H9 (cell line): ENCODE results near the gene UBE2L3. TPM values are rescaled to one million over a fixed set of nuclear protein-coding genes. Genes with fewer than 3 reads are reported as not detected.

Experiments
- DNase-seq: peaks from one replicate; pipeline ENCODE4 v3.0.0-alpha.2; 2017
- H2AFZ ChIP-seq: one replicate; pipeline ENCODE4 v1.6.1; 2013; ENCODE audit warnings: mild to moderate bottlenecking, low read length, control low read depth, moderate library complexity
- H2AK5ac ChIP-seq: 2 replicates; pipeline ENCODE4 v1.6.1; 2013; ENCODE audit warnings: low read length, control low read depth, mixed read lengths; ENCODE audit not compliant: insufficient read length
- H2BK120ac ChIP-seq: one replicate; pipeline ENCODE4 v1.6.1; 2013; ENCODE audit warnings: low read depth, mild to moderate bottlenecking, low read length, control low read depth, inconsistent platforms; ENCODE audit not compliant: poor library complexity, severe bottlenecking
- H2BK12ac ChIP-seq: 2 replicates; pipeline ENCODE4 v1.6.1; 2013; ENCODE audit warnings: low read length, control low read depth, mixed read lengths, low read depth; ENCODE audit not compliant: insufficient read length
- H2BK15ac ChIP-seq: 2 replicates; pipeline ENCODE4 v1.6.1; 2013; ENCODE audit warnings: low read depth, low read length, control low read depth
- H2BK20ac ChIP-seq: one replicate; pipeline ENCODE4 v1.6.1; 2013; ENCODE audit warnings: low read depth, mild to moderate bottlenecking, low read length, control low read depth, inconsistent platforms; ENCODE audit not compliant: poor library complexity, severe bottlenecking
- H2BK5ac ChIP-seq: 2 replicates; pipeline ENCODE4 v1.6.1; 2013; ENCODE audit warnings: low read length, control low read depth, mixed read lengths; ENCODE audit not compliant: insufficient read length
- H3K14ac ChIP-seq: 2 replicates; pipeline ENCODE4 v1.6.1; 2013; ENCODE audit warnings: low read length, control low read depth; ENCODE audit not compliant: insufficient read depth
- H3K18ac ChIP-seq: 2 replicates; pipeline ENCODE4 v1.6.1; 2013; ENCODE audit warnings: low read depth, mild to moderate bottlenecking, mixed read lengths, low read length, control low read depth; ENCODE audit not compliant: insufficient read length
- H3K23ac ChIP-seq: 2 replicates; pipeline ENCODE4 v1.6.1; 2013; ENCODE audit warnings: low read length, control low read depth, mixed read lengths, low read depth; ENCODE audit not compliant: insufficient read length
- H3K23me2 ChIP-seq: 2 replicates; pipeline ENCODE4 v1.6.1; 2013; ENCODE audit warnings: low read depth, mild to moderate bottlenecking, mixed read lengths, low read length, control low read depth; ENCODE audit not compliant: insufficient read length, poor library complexity, severe bottlenecking
- H3K27ac ChIP-seq: 2 replicates; pipeline ENCODE4 v1.5.1; 2013; ENCODE audit warnings: low read length, control low read depth, mixed read lengths, low read depth; ENCODE audit not compliant: insufficient read length
- H3K27me3 ChIP-seq: 2 replicates; pipeline ENCODE4 v1.6.1; 2013; ENCODE audit warnings: low read length, control low read depth, inconsistent platforms; ENCODE audit not compliant: insufficient read depth
- H3K4ac ChIP-seq: 2 replicates; pipeline ENCODE4 v1.6.1; 2013; ENCODE audit warnings: low read depth, mild to moderate bottlenecking, control low read depth, inconsistent platforms, low read length, moderate library complexity
- H3K4me1 ChIP-seq: 2 replicates; pipeline ENCODE4 v1.6.1; 2013; ENCODE audit warnings: low read length, control low read depth, inconsistent platforms; ENCODE audit not compliant: insufficient read depth
- H3K4me2 ChIP-seq: 2 replicates; pipeline ENCODE4 v1.6.1; 2013; ENCODE audit warnings: low read length, control low read depth, mixed read lengths; ENCODE audit not compliant: insufficient read length, insufficient read depth
- H3K56ac ChIP-seq: 2 replicates; pipeline ENCODE4 v1.6.1; 2013; ENCODE audit warnings: low read depth, mild to moderate bottlenecking, mixed read lengths, low read length, control low read depth; ENCODE audit not compliant: insufficient read length
- H3K79me1 ChIP-seq: 2 replicates; pipeline ENCODE4 v1.6.1; 2013; ENCODE audit warnings: low read depth, mild to moderate bottlenecking, moderate library complexity, low read length, control low read depth, inconsistent platforms; ENCODE audit not compliant: insufficient read depth, poor library complexity, severe bottlenecking
- H3K79me2 ChIP-seq: 2 replicates; pipeline ENCODE4 v1.6.1; 2013; ENCODE audit warnings: low read length, control low read depth, inconsistent platforms; ENCODE audit not compliant: insufficient read depth
- H3K9ac ChIP-seq: 2 replicates; pipeline ENCODE4 v1.6.1; 2013; ENCODE audit warnings: low read length, control low read depth, mixed read lengths; ENCODE audit not compliant: insufficient read length; ENCODE audit errors: extremely low read depth
- H3K9me3 ChIP-seq: one replicate; pipeline ENCODE4 v1.6.1; 2013; ENCODE audit warnings: low read depth, low read length, inconsistent platforms; ENCODE audit not compliant: control insufficient read depth
- H3T11ph ChIP-seq: one replicate; pipeline ENCODE4 v1.6.1; 2013; ENCODE audit warnings: mild to moderate bottlenecking, low read length, control low read depth, inconsistent platforms
- H4K20me1 ChIP-seq: one replicate; pipeline ENCODE4 v1.6.1; 2013; ENCODE audit not compliant: control insufficient read depth, insufficient read length, insufficient read depth
- H4K5ac ChIP-seq: 2 replicates; pipeline ENCODE4 v1.6.1; 2013; ENCODE audit warnings: low read depth, mild to moderate bottlenecking, mixed read lengths, low read length, control low read depth; ENCODE audit not compliant: insufficient read length
- H4K8ac ChIP-seq: replicated peaks from 2 replicates; pipeline ENCODE4 v1.6.1; 2013; ENCODE audit warnings: low read length, control low read depth, mixed read lengths, low read depth; ENCODE audit not compliant: insufficient read length
- H4K91ac ChIP-seq: 2 replicates; pipeline ENCODE4 v1.6.1; 2013; ENCODE audit warnings: low read depth, mild to moderate bottlenecking, moderate library complexity, mixed read lengths, low read length, control low read depth; ENCODE audit not compliant: insufficient read length
- H3K27ac Mint-ChIP-seq, 3 experiments: 2 replicates in 2 of 3; 3 replicates in 1 of 3; pipeline ENCODE4 v1.8.0; 2020 to 2021; ENCODE audit warnings: mixed read lengths in 3 of 3, mild to moderate bottlenecking in 1 of 3, moderate library complexity in 1 of 3
- H3K27me3 Mint-ChIP-seq: 2 replicates; pipeline ENCODE4 v1.8.0; 2021; ENCODE audit warnings: low read depth, mild to moderate bottlenecking, moderate library complexity, mixed read lengths
- H3K36me3 Mint-ChIP-seq, 3 experiments: 2 replicates in 2 of 3; 3 replicates in 1 of 3; pipeline ENCODE4 v1.8.0; 2020 to 2021; ENCODE audit warnings: low read depth in 3 of 3, mixed read lengths in 3 of 3; ENCODE audit not compliant: insufficient read depth in 1 of 3
- H3K4me1 Mint-ChIP-seq, 2 experiments: 2 replicates each; pipeline ENCODE4 v1.8.0; 2020; ENCODE audit warnings: mixed read lengths in 2 of 2
- H3K4me3 Mint-ChIP-seq, 2 experiments: 2 replicates in 1 of 2; 3 replicates in 1 of 2; pipeline ENCODE4 v1.8.0; 2020 to 2021; ENCODE audit warnings: mild to moderate bottlenecking in 2 of 2, mixed read lengths in 2 of 2, moderate library complexity in 1 of 2
- H3K9me3 Mint-ChIP-seq, 2 experiments: 2 replicates in 1 of 2; 3 replicates in 1 of 2; pipeline ENCODE4 v1.8.0; 2020; ENCODE audit warnings: mild to moderate bottlenecking in 2 of 2, mixed read lengths in 2 of 2, moderate library complexity in 1 of 2
- CTCF ChIP-seq: fragments of 200-600 bp; sonication (generic); conservative IDR thresholded peaks from 3 replicates; pipeline ENCODE4 v1.8.0; 2021; ENCODE audit warnings: antibody characterized with exemption, mild to moderate bottlenecking
- WGBS: extraction: QIAGEN DNeasy Blood & Tissue Kit; methylation state at CpG from one replicate; pipeline ENCODE4 v1.1.7; 2013; ENCODE audit warnings: missing lambda C conversion rate, low lambda C conversion rate, mixed read lengths; ENCODE audit not compliant: insufficient read length; ENCODE audit errors: extremely low coverage; 5-methylcytosine and 5-hydroxymethylcytosine counted together
- total RNA-seq: library from RNA; stranded (reverse); gene quantifications from 2 replicates; pipeline ENCODE4 v1.2.1, GENCODE V29; 2021

Gene UBE2L3
- total RNA-seq, 1 experiment from 2014 or later = 79.7 TPM

GRCh38 chr22:21611210-21611977, 43.9 kb downstream of the UBE2L3 start:
- Histone ChIP-seq H2BK15ac (no peak overlapping the region), H2BK5ac (no peak overlapping the region), H3K9ac (no peak overlapping the region), H3K18ac (no peak overlapping the region), H2AFZ (no peak overlapping the region), H3K79me1 (no peaks in the 10 kb centered on the region), H3K23me2 (no peaks in the 10 kb centered on the region), H3T11ph (no peak overlapping the region), H3K14ac (no peak overlapping the region), H4K8ac (no peak overlapping the region), H3K27ac (no peak overlapping the region), H3K56ac (no peak overlapping the region), H4K91ac (no peak overlapping the region), H2BK20ac (no peak overlapping the region), H3K23ac (no peak overlapping the region), H3K27me3 (no peaks in the 10 kb centered on the region), H3K4me1 (no peaks in the 10 kb centered on the region), H2BK120ac (no peak overlapping the region), H3K4me2 (no peak overlapping the region), H3K79me2 (peaks cover 9% of the 10 kb centered on the region; the same call in 1 of the 2 replicates), H2BK12ac (no peak overlapping the region), H2AK5ac (no peak overlapping the region), H3K9me3 (no peaks in the 10 kb centered on the region), H4K5ac (no peak overlapping the region), H4K20me1 (no peaks in the 10 kb centered on the region), H3K4ac (no peak overlapping the region)
- DNase-seq = no peak
- peak overlapping the region; percentile 3 to 40 (median 5); a peak in 2 of 7 replicates for H3K27ac Mint-ChIP-seq
- no peaks in the 10 kb centered on the region for H3K9me3 Mint-ChIP-seq
- H3K4me1 Mint-ChIP-seq = no peaks in the 10 kb centered on the region; a peak in 1 of 4 replicates
- H3K36me3 Mint-ChIP-seq = peaks cover 39 to 67% (median 51%) of the 10 kb centered on the region in 3 experiments; a peak in 6 of 7 replicates
- H3K4me3 Mint-ChIP-seq = no peak overlapping the region
- H3K27me3 Mint-ChIP-seq = no peaks in the 10 kb centered on the region; the same call in 1 of the 2 replicates
- no CpG with 5 or more reads among the region's 4 CpGs for WGBS
- no peak for TF ChIP-seq CTCF
